Right renal pelvis (tissue), 4 donors: Measurements from ENCODE around the gene TRAF7. TPM values are rescaled to one million over a fixed set of nuclear protein-coding genes. Genes with fewer than 3 reads are reported as not detected.
A peak's percentile ranks its signal among the peaks of the same experiment; 100 is the strongest.

Experiments
- DNase-seq, 4 donors: peaks; one replicate each; pipeline ENCODE4 v3.0.0-alpha.2; 2013; ENCODE audit warnings: low read depth in 4 of 4, low spot score in 3 of 4, missing footprints in 1 of 4
- polyA plus RNA-seq, 4 donors: library from polyadenylated mRNA; unstranded; fragments of 120-200 nt; gene quantifications; one replicate each; pipeline ENCODE4 v1.2.1, GENCODE V29; 2013; ENCODE audit not compliant: insufficient read length in 4 of 4

The TRAF7 gene
- polyA plus RNA-seq, 4 donors: 53.7 to 63.4 (median 57.5) TPM

GRCh38 chr16:2212362-2213324 is 57.1 kb downstream of the TRAF7 start:
- DNase-seq: no peak

GRCh38 chr16:2213817-2214718 is 58.5 kb downstream of the TRAF7 start:
- DNase-seq: no peak

DNA sequence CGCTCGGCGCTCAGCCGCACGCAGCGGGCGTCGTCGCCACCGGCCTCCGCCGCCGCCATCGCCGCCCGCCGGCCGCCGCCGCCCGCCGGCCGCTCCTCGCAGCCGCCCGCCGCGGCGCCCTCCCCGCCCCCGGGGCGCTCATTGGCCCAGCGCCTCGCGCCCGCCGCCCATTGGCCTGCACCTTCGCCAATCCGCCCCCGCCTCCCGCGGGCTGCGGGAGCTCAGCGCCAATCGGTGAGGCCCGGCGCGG is 59.1 kb downstream of the TRAF7 start, which contains the start of gene PGP:
PGP (minus strand) TSS at position 122 of the 250 bp plus-strand sequence; CDS start at position 59, 63 bp downstream.
- no peak for DNase-seq

DNA sequence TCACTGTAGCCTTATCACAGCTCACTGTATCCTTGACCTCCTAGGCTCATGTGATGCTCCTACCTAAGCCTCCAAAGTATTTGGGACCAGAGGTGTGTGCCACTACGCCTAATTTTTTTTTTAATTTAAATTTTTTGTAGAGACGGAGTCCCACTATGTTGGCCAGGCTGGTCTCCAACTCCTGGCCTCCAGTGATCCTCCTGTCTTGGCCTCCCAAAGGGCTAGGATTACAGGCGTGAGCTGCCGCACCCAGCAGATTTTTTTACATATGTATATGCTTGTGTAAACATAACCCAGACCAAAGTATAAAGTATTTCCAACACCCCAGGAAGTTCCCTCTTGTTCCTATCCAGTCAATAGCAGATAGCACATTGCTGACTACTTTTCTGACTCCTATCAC is 60.7 kb downstream of the TRAF7 start:
- no peak for DNase-seq

DNA sequence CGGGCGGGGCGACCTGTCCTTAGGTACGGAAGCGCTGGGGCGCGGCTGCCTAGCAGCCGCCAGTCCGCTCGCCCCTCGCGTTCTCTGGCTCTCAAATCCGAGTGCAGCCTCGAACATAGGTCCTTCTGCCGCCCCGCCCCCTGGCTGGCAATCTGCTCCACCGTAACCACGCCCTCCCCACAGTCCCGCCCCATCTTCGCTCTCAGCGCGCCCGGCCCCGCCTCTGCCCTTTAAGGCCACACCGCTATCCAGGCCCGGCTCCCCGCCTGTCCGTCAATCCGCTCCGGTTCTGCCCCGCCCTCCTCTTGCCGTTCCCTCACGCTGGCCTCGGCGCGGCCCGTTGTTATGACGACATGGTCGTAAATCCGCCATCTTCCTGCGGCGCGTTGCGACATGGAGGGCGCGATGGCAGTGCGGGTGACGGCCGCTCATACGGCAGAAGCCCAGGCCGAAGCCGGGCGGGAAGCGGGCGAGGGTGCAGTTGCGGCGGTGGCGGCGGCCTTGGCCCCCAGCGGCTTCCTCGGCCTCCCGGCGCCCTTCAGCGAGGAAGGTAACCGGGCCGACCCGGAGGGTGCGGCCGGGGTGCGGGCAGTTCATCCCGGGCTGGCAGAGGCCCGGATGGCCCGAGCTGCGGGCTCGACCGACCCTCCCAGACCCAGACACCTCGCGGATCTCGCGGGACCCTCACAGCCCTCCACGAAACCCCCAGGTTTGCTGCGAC is 67.8 kb downstream of the TRAF7 start, which contains the start of gene E4F1:
E4F1 (plus strand) TSS at position 371 of the 721 bp plus-strand sequence; CDS start at position 394, 23 bp downstream.
- DNase-seq: peak; percentile 95 to 97 (median 96)

DNA sequence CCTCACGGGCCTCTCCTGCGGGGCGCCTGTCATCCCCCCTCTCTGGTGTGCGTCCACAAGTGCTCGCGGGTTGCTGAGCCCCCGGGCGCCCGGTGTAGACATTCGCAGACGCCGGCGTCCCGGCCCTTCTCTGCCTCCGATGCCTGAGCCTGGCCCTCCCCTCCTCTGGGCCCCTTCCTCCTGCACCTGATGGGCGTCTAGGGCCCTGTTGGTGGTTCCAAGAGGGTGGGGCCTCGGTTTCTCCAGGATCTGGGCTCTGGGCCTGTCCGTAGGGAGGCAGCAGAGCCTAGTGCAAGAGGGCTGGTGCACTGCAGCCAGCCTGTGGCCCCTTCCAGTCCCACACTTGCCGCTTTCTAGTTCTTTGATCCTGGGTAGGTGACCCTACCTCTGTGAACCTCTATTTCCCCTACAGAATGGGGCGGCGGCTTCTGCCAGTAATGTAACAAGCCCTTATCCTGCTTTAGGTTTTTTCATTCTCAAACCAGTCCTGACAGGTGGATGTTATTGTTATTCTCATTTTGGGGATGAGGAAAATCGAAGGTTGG is 68.4 kb downstream of the TRAF7 start:
- DNase-seq: no peak

- no peak for DNase-seq
Observed at GRCh38 chr16:2226245-2226793, 70.7 kb downstream of the TRAF7 start.

DNA sequence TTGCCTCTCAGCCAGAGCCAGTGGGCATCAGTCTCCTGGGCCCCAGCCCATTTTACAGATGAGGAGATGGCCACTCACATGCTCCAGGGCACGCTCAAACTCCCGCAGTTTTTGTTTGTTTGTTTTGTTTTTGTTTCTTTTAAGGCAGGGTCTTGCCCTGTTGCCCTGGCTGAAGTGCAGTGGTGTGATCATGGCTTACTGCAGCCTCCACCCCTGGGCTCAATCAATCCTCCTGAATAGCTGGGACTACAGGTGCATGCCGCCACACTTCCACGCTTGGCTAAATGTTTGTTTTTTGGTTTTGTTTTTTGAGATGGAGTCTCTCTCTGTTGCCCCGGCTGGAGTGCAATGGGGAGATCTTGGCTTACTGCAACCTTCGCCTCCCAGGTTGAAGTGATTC is 71.3 kb downstream of the TRAF7 start:
- DNase-seq: no peak

Other genes starting within 250 kb of the TRAF7 start
- under 1 TPM; 0.14 to 0.88 (median 0.32) TPM for gene HS3ST6, start 237.4 kb upstream of the TRAF7 start, polyA plus RNA-seq
- 10 to 100 TPM; 62.5 to 86.2 (median 67.2) TPM for gene MSRB1, start 212.6 kb upstream of the TRAF7 start, polyA plus RNA-seq
- under 1 TPM; 0.18 to 0.31 (median 0.21) TPM for gene RPL3L, start 201.1 kb upstream of the TRAF7 start, polyA plus RNA-seq
- 100 to 1,000 TPM; 125 to 156 (median 130) TPM for gene NDUFB10, start 196.2 kb upstream of the TRAF7 start, polyA plus RNA-seq
- 1,000 to 10,000 TPM; 1,839 to 2,451 (median 2,117) TPM for gene RPS2, start 191.0 kb upstream of the TRAF7 start, polyA plus RNA-seq
- gene RNF151, start 188.9 kb upstream of the TRAF7 start, polyA plus RNA-seq: not detected
- gene TBL3, start 183.7 kb upstream of the TRAF7 start, polyA plus RNA-seq: 10 to 100 TPM; 26.0 to 47.2 (median 35.0) TPM
- under 1 TPM; 0.52 to 0.97 (median 0.65) TPM for gene NOXO1, start 174.3 kb upstream of the TRAF7 start, polyA plus RNA-seq
- gene GFER, start 171.6 kb upstream of the TRAF7 start, polyA plus RNA-seq: 10 to 100 TPM; 24.2 to 36.0 (median 27.1) TPM
- gene SYNGR3, start 165.8 kb upstream of the TRAF7 start, polyA plus RNA-seq: 1 to 10 TPM; 1.2 to 2.6 (median 2.3) TPM
- 10 to 100 TPM; 17.6 to 27.5 (median 18.1) TPM for gene ZNF598, start 146.0 kb upstream of the TRAF7 start, polyA plus RNA-seq
- gene NPW, start 136.0 kb upstream of the TRAF7 start, polyA plus RNA-seq: 10 to 100 TPM in 1 of 4 donors, 1 to 10 TPM in 3; 3.8 to 10.3 (median 5.5) TPM
- gene NHERF2, start 128.9 kb upstream of the TRAF7 start, polyA plus RNA-seq: 100 to 1,000 TPM; 117 to 185 (median 126) TPM
- gene NTHL1, start 107.9 kb upstream of the TRAF7 start, polyA plus RNA-seq: 10 to 100 TPM; 17.6 to 26.6 (median 19.0) TPM
- gene TSC2, start 107.8 kb upstream of the TRAF7 start, polyA plus RNA-seq: 100 to 1,000 TPM; 121 to 152 (median 136) TPM
- gene PKD1, start 19.9 kb upstream of the TRAF7 start, polyA plus RNA-seq: 100 to 1,000 TPM in 1 of 4 donors, 10 to 100 TPM in 3; 55.0 to 101 (median 69.2) TPM
- 1 to 10 TPM; 2.0 to 3.5 (median 2.4) TPM for gene RAB26, start 7.2 kb upstream of the TRAF7 start, polyA plus RNA-seq
- 1 to 10 TPM; 1.2 to 3.1 (median 1.4) TPM for gene CASKIN1, start 40.8 kb downstream of the TRAF7 start, polyA plus RNA-seq
- 10 to 100 TPM; 43.9 to 49.5 (median 46.3) TPM for gene MLST8, start 49.7 kb downstream of the TRAF7 start, polyA plus RNA-seq
- 1 to 10 TPM; 4.1 to 9.2 (median 5.4) TPM for gene BRICD5, start 55.1 kb downstream of the TRAF7 start, polyA plus RNA-seq
- 10 to 100 TPM; 12.7 to 15.5 (median 14.1) TPM for gene PGP, start 59.1 kb downstream of the TRAF7 start, polyA plus RNA-seq
- 10 to 100 TPM; 15.9 to 25.4 (median 16.8) TPM for gene E4F1, start 67.8 kb downstream of the TRAF7 start, polyA plus RNA-seq
- 1 to 10 TPM in 2 of 4 donors, under 1 TPM in 2; 0.86 to 1.8 (median 0.95) TPM for gene DNASE1L2, start 80.7 kb downstream of the TRAF7 start, polyA plus RNA-seq
- gene ECI1, start 95.8 kb downstream of the TRAF7 start, polyA plus RNA-seq: 100 to 1,000 TPM in 1 of 4 donors, 10 to 100 TPM in 3; 57.6 to 101 (median 69.3) TPM
- gene RNPS1, start 112.3 kb downstream of the TRAF7 start, polyA plus RNA-seq: 100 to 1,000 TPM; 184 to 221 (median 195) TPM
- 1 to 10 TPM; 5.2 to 6.7 (median 5.7) TPM for gene ABCA3, start 184.9 kb downstream of the TRAF7 start, polyA plus RNA-seq